Mesenchymal stem cell (in vitro differentiated cells and primary cell): ENCODE measurements around the gene MRNIP.

Experiments used
- DNase-seq: peaks from one replicate; pipeline ENCODE4 v3.0.0-alpha.2; 2013
- H2AFZ ChIP-seq: one replicate; pipeline ENCODE4 v1.6.1; 2013; ENCODE audit warnings: low read depth, mild to moderate bottlenecking, control low read depth, inconsistent platforms, low read length, moderate library complexity
- H2AK5ac ChIP-seq: 2 replicates; pipeline ENCODE4 v1.6.1; 2013; ENCODE audit warnings: low read length, moderate library complexity, mild to moderate bottlenecking, inconsistent platforms; ENCODE audit not compliant: severe bottlenecking
- H2BK120ac ChIP-seq: one replicate; pipeline ENCODE4 v1.6.1; 2013; ENCODE audit warnings: low read depth, mild to moderate bottlenecking, inconsistent platforms, low read length, moderate library complexity
- H2BK12ac ChIP-seq, 2 experiments: one replicate each; pipeline ENCODE4 v1.6.1; 2013; ENCODE audit warnings: inconsistent platforms in 2 of 2, low read length in 2 of 2, mild to moderate bottlenecking in 2 of 2, moderate library complexity in 2 of 2, control low read depth in 1 of 2
- H2BK15ac ChIP-seq: one replicate; pipeline ENCODE4 v1.6.1; 2013; ENCODE audit warnings: mild to moderate bottlenecking, low read depth, inconsistent platforms; ENCODE audit not compliant: poor library complexity, severe bottlenecking
- H2BK5ac ChIP-seq: 2 replicates; pipeline ENCODE4 v1.6.1; 2013; ENCODE audit warnings: low read depth, mild to moderate bottlenecking, low read length, control low read depth, inconsistent platforms; ENCODE audit not compliant: poor library complexity, severe bottlenecking
- H3K14ac ChIP-seq, 2 experiments: one replicate each; pipeline ENCODE4 v1.6.1; 2013; ENCODE audit warnings: inconsistent platforms in 2 of 2, low read length in 2 of 2, control low read depth in 1 of 2, mild to moderate bottlenecking in 1 of 2, moderate library complexity in 1 of 2
- H3K18ac ChIP-seq, 2 experiments: one replicate each; pipeline ENCODE4 v1.6.1; 2013; ENCODE audit warnings: inconsistent platforms in 2 of 2, low read length in 2 of 2, control low read depth in 1 of 2, low read depth in 1 of 2, mild to moderate bottlenecking in 1 of 2
- H3K23ac ChIP-seq, 2 experiments: one replicate each; pipeline ENCODE4 v1.6.1; 2013; ENCODE audit warnings: inconsistent platforms in 2 of 2, low read length in 2 of 2, mild to moderate bottlenecking in 2 of 2, moderate library complexity in 2 of 2, control low read depth in 1 of 2
- H3K27ac ChIP-seq: 2 replicates; pipeline ENCODE4 v1.5.1; 2013; ENCODE audit warnings: mild to moderate bottlenecking, moderate library complexity, low read length, control low read depth, inconsistent platforms; ENCODE audit not compliant: poor library complexity, severe bottlenecking
- H3K27me3 ChIP-seq, 2 experiments: 2 replicates each; pipeline versions ENCODE4 v1.6.1 to v1.7.0; 2013; ENCODE audit warnings: low read length in 2 of 2, mild to moderate bottlenecking in 2 of 2, moderate library complexity in 2 of 2, control low read depth in 1 of 2, inconsistent platforms in 1 of 2; ENCODE audit not compliant: control insufficient read depth in 1 of 2, insufficient read depth in 1 of 2
- H3K36me3 ChIP-seq, 2 experiments: 2 replicates each; pipeline versions ENCODE4 v1.6.1 to v1.7.0; 2013; ENCODE audit warnings: low read length in 2 of 2, control low read depth in 1 of 2, inconsistent platforms in 1 of 2, low read depth in 1 of 2, mild to moderate bottlenecking in 1 of 2; ENCODE audit not compliant: insufficient read depth in 2 of 2, control insufficient read depth in 1 of 2
- H3K4ac ChIP-seq, 2 experiments: one replicate each; pipeline ENCODE4 v1.6.1; 2013; ENCODE audit warnings: inconsistent platforms in 2 of 2, low read length in 2 of 2, mild to moderate bottlenecking in 2 of 2, moderate library complexity in 2 of 2, control low read depth in 1 of 2, low read depth in 1 of 2
- H3K4me1 ChIP-seq: 2 replicates; pipeline ENCODE4 v1.6.1; 2013; ENCODE audit warnings: low read depth, low read length, control low read depth; ENCODE audit not compliant: control insufficient read depth, insufficient read depth
- H3K4me2 ChIP-seq: 2 replicates; pipeline ENCODE4 v1.6.1; 2013; ENCODE audit warnings: low read length, mild to moderate bottlenecking, inconsistent platforms; ENCODE audit not compliant: poor library complexity, severe bottlenecking
- H3K4me3 ChIP-seq, 2 experiments: 2 replicates each; pipeline versions ENCODE4 v1.5.1 to v1.7.0; 2013; ENCODE audit warnings: low read length in 2 of 2, mild to moderate bottlenecking in 2 of 2, control low read depth in 1 of 2, low read depth in 1 of 2; ENCODE audit not compliant: insufficient read depth in 1 of 2
- H3K79me1 ChIP-seq: replicated peaks from 2 replicates; pipeline ENCODE4 v1.6.1; 2013; ENCODE audit warnings: mild to moderate bottlenecking, control low read depth, low read length, inconsistent platforms; ENCODE audit not compliant: poor library complexity, severe bottlenecking
- H3K9ac ChIP-seq: 2 replicates; pipeline ENCODE4 v1.7.0; 2013; ENCODE audit warnings: mild to moderate bottlenecking, low read length, moderate library complexity
- H3K9me3 ChIP-seq: 2 replicates; pipeline ENCODE4 v1.7.0; 2013; ENCODE audit warnings: mild to moderate bottlenecking, low read length; ENCODE audit not compliant: control insufficient read depth
- H4K8ac ChIP-seq: one replicate; pipeline ENCODE4 v1.6.1; 2013; ENCODE audit warnings: inconsistent platforms, mild to moderate bottlenecking, low read length, moderate library complexity
- H4K91ac ChIP-seq: one replicate; pipeline ENCODE4 v1.6.1; 2013; ENCODE audit warnings: mild to moderate bottlenecking, low read length, inconsistent platforms
- WGBS: methylation state at CpG from one replicate; pipeline ENCODE4 v1.1.7; 2013; ENCODE audit warnings: mixed read lengths; 5-methylcytosine and 5-hydroxymethylcytosine counted together

Gene MRNIP

DNA sequence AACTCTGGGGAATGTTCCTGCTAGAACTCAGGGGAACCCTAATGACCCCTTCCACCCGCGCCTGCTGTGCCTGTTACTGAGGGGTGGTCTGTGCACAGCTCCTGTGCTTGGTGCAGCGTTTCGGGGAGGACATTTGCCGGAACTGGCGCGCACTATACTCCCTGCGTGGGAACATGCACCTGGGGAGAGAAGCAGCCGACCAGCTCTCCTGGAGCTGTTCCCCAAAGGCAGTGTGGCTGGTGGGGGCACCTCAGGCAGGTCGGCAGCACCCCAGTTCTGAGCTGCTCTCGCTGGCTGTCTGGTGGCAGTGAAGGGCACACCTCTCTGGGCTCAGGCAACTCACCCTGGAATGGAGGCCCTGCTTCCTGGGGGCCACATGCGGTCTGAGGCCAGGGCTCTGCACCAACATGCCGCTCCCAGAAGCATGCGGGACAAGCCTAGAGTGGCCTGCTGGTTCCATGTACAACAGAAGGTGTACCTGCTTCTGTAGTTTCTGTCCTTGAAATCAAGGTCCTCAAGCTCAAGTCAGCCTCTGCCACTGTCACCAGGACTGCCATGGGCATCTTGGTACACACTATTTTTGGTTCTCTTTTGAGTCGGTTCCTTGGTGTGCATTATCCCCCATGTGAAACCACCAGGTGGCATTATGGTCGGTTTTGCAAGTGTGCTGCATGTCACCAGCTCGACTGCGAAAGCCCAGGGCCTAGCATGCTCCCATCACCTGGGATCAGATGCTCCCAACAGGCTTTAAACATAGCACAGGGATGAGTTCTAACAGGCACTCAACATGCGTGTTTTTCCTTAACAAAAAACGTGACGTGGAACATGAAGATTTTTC is 7.8 kb upstream of the MRNIP start:
- H2BK120ac ChIP-seq: no peak overlapping the region
- H3K27me3 ChIP-seq: no peaks in the 10 kb centered on the region
- no peak overlapping the region for H3K14ac ChIP-seq
- peaks cover 9% of the 10 kb centered on the region for H3K4me1 ChIP-seq
- no peak overlapping the region for H2BK12ac ChIP-seq
- H4K8ac ChIP-seq: no peak overlapping the region
- 93% methylated on average over 21 of the region's 21 CpGs for WGBS
- H3K27ac ChIP-seq: no peak overlapping the region
- no peak overlapping the region for H2AFZ ChIP-seq
- no peak for DNase-seq
- H2AK5ac ChIP-seq: no peak overlapping the region
- H3K36me3 ChIP-seq: peaks cover 90 to 93% of the 10 kb centered on the region in 2 experiments
- no peak overlapping the region for H2BK15ac ChIP-seq
- no peak overlapping the region for H3K4ac ChIP-seq
- H4K91ac ChIP-seq: no peak overlapping the region
- peaks cover 6% of the 10 kb centered on the region for H3K79me1 ChIP-seq
- no peak overlapping the region for H3K23ac ChIP-seq
- no peak overlapping the region for H3K9ac ChIP-seq
- no peak overlapping the region for H3K4me2 ChIP-seq
- no peak overlapping the region for H3K4me3 ChIP-seq
- no peaks in the 10 kb centered on the region for H3K9me3 ChIP-seq
- H2BK5ac ChIP-seq: no peak overlapping the region
- H3K18ac ChIP-seq: no peak overlapping the region

DNA sequence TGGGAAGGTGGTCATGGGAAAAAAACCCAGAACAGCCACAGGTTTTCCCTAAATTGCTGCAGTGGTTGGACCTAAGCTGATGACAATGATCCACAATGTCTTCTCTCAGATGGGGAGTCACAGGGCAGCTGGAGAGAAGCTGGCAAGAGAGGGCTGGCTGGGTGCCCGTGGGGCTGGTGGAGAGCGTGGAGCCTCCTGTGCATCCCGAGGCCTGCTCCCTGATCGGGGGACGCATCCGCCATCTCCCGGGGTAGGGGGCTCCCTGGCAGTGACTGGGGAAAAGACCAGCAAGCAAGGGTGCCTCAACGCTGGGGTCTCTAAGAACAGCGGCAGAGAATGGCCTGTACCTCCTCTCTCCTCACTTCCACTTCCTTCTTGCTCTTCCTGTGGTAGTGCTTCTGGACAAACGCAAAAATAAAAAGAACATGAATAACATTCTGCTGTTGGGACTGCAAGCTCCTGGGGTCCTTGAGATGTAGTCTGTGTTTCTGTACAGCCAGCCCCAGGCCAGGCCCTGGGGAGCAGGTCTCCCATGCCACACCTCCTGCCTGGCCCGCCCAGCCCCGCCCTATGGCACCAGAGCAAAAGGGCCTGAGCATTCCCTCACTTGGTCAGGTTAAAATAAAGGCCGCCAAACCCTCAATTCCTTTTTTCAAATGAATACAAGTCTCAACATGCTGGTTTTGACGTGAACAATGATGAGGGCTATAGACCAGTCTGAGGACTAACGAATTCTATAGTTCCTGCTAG is 7.0 kb upstream of the MRNIP start:
- no peak overlapping the region for H2AFZ ChIP-seq
- no peak overlapping the region for H3K27ac ChIP-seq
- H3K4ac ChIP-seq: no peak overlapping the region
- no peak overlapping the region for H3K14ac ChIP-seq
- no peak overlapping the region for H3K18ac ChIP-seq
- no peaks in the 10 kb centered on the region for H3K27me3 ChIP-seq
- no peak overlapping the region for H2BK15ac ChIP-seq
- peaks cover 6% of the 10 kb centered on the region for H3K79me1 ChIP-seq
- WGBS: 96% methylated on average over 15 of the region's 15 CpGs
- no peak for DNase-seq
- H3K36me3 ChIP-seq: peaks cover 85 to 86% of the 10 kb centered on the region in 2 experiments
- H3K4me2 ChIP-seq: no peak overlapping the region
- no peak overlapping the region for H4K8ac ChIP-seq
- H2BK5ac ChIP-seq: no peak overlapping the region
- no peak overlapping the region for H2BK120ac ChIP-seq
- no peak overlapping the region for H2AK5ac ChIP-seq
- H4K91ac ChIP-seq: no peak overlapping the region
- H3K23ac ChIP-seq: no peak overlapping the region
- no peak overlapping the region for H2BK12ac ChIP-seq
- no peak overlapping the region for H3K4me3 ChIP-seq
- H3K4me1 ChIP-seq: peaks cover 9% of the 10 kb centered on the region
- H3K9ac ChIP-seq: no peak overlapping the region
- H3K9me3 ChIP-seq: no peaks in the 10 kb centered on the region

DNA sequence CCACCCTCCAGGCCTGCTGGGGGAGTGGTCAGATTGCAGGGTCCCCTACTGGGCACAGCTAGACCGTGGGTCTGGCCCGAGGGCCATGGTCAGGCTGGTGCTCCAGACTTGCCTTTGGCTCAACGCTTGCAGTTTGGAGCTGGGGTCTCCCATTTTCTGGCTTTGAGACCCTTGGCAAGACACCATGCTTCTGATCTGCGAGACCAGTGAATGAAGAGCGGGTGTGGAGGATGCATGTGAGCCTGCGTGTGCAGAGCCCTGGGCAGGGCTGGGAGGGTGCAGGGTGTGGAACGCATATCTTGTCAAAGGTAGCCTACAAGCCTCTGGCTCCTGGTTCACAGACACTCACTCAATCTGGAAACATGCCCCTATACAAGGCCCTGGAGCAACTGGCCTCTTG is 6.1 kb upstream of the MRNIP start:
- Histone ChIP-seq H3K23ac (no peak overlapping the region), H3K4me3 (no peak overlapping the region), H3K4me1 (peaks cover 10% of the 10 kb centered on the region), H2AK5ac (no peak overlapping the region), H2BK15ac (no peak overlapping the region), H2BK5ac (no peak overlapping the region), H3K18ac (no peak overlapping the region), H3K79me1 (peaks cover 8% of the 10 kb centered on the region), H3K4me2 (no peak overlapping the region), H2BK12ac (no peak overlapping the region), H2BK120ac (no peak overlapping the region), H3K36me3 (peaks cover 75 to 76% of the 10 kb centered on the region in 2 experiments), H3K14ac (no peak overlapping the region), H3K27me3 (no peaks in the 10 kb centered on the region), H3K9me3 (no peaks in the 10 kb centered on the region), H2AFZ (no peak overlapping the region), H4K91ac (no peak overlapping the region), H3K9ac (no peak overlapping the region), H4K8ac (no peak overlapping the region), H3K27ac (no peak overlapping the region), H3K4ac (no peak overlapping the region)
- no peak for DNase-seq
- 99% methylated on average over 7 of the region's 7 CpGs for WGBS

DNA sequence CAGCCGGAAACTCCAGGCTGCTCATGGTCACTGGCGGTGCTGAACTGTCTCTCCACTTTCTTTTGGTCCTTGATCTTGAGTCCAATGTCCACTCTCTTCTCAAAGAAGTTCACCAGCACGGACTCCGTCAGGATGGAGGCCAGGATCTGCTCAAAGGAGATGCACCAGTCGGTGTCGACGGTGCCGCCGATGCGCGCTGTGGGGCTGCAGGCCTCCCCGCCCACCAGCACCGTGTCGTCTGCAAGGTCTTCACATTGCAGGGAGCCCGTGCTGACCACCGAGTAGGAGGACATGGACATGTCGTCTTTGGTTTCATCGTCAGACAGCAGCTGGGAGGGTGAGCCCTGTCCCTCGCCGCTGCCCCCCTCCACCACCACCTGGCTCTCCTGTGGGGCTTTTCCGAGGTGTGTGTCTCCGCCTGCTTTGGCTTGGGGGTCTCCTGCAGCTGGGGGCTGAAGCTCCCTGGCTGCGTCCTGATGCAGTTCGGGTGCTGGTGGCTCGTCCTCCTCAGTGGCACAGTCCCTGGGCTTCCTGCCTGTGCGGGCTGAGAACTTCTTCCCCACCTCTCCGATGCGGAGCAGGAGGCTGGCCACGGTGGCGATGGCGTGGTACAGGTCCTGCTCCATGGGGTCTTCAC is 5.0 kb upstream of the MRNIP start:
- H3K36me3 ChIP-seq: peaks cover 64 to 65% of the 10 kb centered on the region in 2 experiments
- no peak overlapping the region for H2AFZ ChIP-seq
- H3K4me3 ChIP-seq: no peak overlapping the region
- H4K91ac ChIP-seq: no peak overlapping the region
- no peak overlapping the region for H3K4me2 ChIP-seq
- no peak overlapping the region for H3K27ac ChIP-seq
- H3K18ac ChIP-seq: no peak overlapping the region
- no peak overlapping the region for H2BK12ac ChIP-seq
- H3K23ac ChIP-seq: no peak overlapping the region
- peaks cover 10% of the 10 kb centered on the region for H3K4me1 ChIP-seq
- H3K9me3 ChIP-seq: no peaks in the 10 kb centered on the region
- no peak overlapping the region for H2AK5ac ChIP-seq
- H2BK120ac ChIP-seq: no peak overlapping the region
- H3K79me1 ChIP-seq: peaks cover 13% of the 10 kb centered on the region
- WGBS: 96% methylated on average over 31 of the region's 31 CpGs
- H2BK5ac ChIP-seq: no peak overlapping the region
- H3K4ac ChIP-seq: no peak overlapping the region
- DNase-seq: no peak
- no peaks in the 10 kb centered on the region for H3K27me3 ChIP-seq
- H3K14ac ChIP-seq: no peak overlapping the region
- H2BK15ac ChIP-seq: no peak overlapping the region
- H4K8ac ChIP-seq: no peak overlapping the region
- no peak overlapping the region for H3K9ac ChIP-seq
